GM15510 (cell line): ENCODE measurements around the gene TENM4.

Experiments used
- POLR2A ChIP-seq: IDR thresholded peaks from 3 replicates; pipeline ENCODE4 v1.6.1; 2011; ENCODE audit warnings: borderline replicate concordance; ENCODE audit not compliant: insufficient read length; ENCODE audit errors: extremely low read depth

TENM4 gene

GRCh38 chr11:78909386-78909785, 531.4 kb downstream of the TENM4 start:
- TF ChIP-seq POLR2A, result no peak

GRCh38 chr11:78907636-78908035, 533.2 kb downstream of the TENM4 start:
- no peak for TF ChIP-seq POLR2A

GRCh38 chr11:78906566-78906965, 534.3 kb downstream of the TENM4 start:
- TF ChIP-seq POLR2A, result no peak

- TF ChIP-seq POLR2A, result no peak
These were observed 535.1 kb downstream of the TENM4 start for GRCh38 chr11:78905756-78906155.

- TF ChIP-seq POLR2A, result no peak
These were observed 537.9 kb downstream of the TENM4 start for GRCh38 chr11:78902771-78903507.

- no peak for TF ChIP-seq POLR2A
These were observed 539.0 kb downstream of the TENM4 start for GRCh38 chr11:78901831-78902230.

GRCh38 chr11:78898266-78898775, 542.5 kb downstream of the TENM4 start:
- no peak for TF ChIP-seq POLR2A

- no peak for TF ChIP-seq POLR2A
These were observed 546.8 kb downstream of the TENM4 start for GRCh38 chr11:78893996-78894395.

- no peak for TF ChIP-seq POLR2A
These were observed 551.1 kb downstream of the TENM4 start for GRCh38 chr11:78889698-78890097.

GRCh38 chr11:78886616-78887015, 554.2 kb downstream of the TENM4 start:
- TF ChIP-seq POLR2A, result no peak

- no peak for TF ChIP-seq POLR2A
These were observed 556.1 kb downstream of the TENM4 start for GRCh38 chr11:78884761-78885160.

- TF ChIP-seq POLR2A, result no peak
These were observed 557.3 kb downstream of the TENM4 start for GRCh38 chr11:78883506-78883905.

- TF ChIP-seq POLR2A, result no peak
These were observed 562.2 kb downstream of the TENM4 start for GRCh38 chr11:78878631-78879030.

- no peak for TF ChIP-seq POLR2A
These were observed 564.2 kb downstream of the TENM4 start for GRCh38 chr11:78876676-78877075.

GRCh38 chr11:78870655-78871054, 570.2 kb downstream of the TENM4 start:
- no peak for TF ChIP-seq POLR2A

- TF ChIP-seq POLR2A, result no peak
These were observed 571.5 kb downstream of the TENM4 start for GRCh38 chr11:78869293-78869692.
